Esophagus muscularis mucosa (tissue), 4 donors: ENCODE data around the gene INPP5J. TPM values are rescaled to one million over a fixed set of nuclear protein-coding genes. Genes with fewer than 3 reads are reported as not detected.
A peak's percentile ranks its signal among the peaks of the same experiment; 100 is the strongest.

Experiments
- DNase-seq: peaks from one replicate; pipeline ENCODE4 v3.0.0-alpha.2; 2017; ENCODE audit errors: extremely low spot score
- H3K27ac ChIP-seq, 4 donors: fragments of 200-600 bp; sonication (generic); replicated peaks in 1 of 4; 1 replicate in 3 of 4; 2 replicates in 1 of 4; pipeline ENCODE4 v1.5.1; 2016 to 2019; ENCODE audit warnings: mild to moderate bottlenecking in 1 of 4
- H3K27me3 ChIP-seq, 4 donors: fragments of 200-600 bp; sonication (generic); one replicate each; pipeline versions ENCODE4 v1.5.1 to v1.6.0; 2016 to 2019
- H3K36me3 ChIP-seq, 4 donors: fragments of 200-600 bp; sonication (generic); one replicate each; pipeline ENCODE4 v1.5.1; 2016 to 2019
- H3K4me1 ChIP-seq, 4 donors: fragments of 200-600 bp; sonication (generic); one replicate each; pipeline ENCODE4 v1.5.1; 2016 to 2019
- H3K4me3 ChIP-seq, 4 donors: fragments of 200-600 bp; sonication (generic); 1 replicate in 2 of 4; 2 replicates in 2 of 4; pipeline ENCODE4 v1.5.1; 2016 to 2019; ENCODE audit warnings: mild to moderate bottlenecking in 4 of 4, moderate library complexity in 1 of 4
- H3K9me3 ChIP-seq, 4 donors: fragments of 200-600 bp; sonication (generic); 1 replicate in 3 of 4; 2 replicates in 1 of 4; pipeline ENCODE4 v1.5.1; 2016 to 2019
- CTCF ChIP-seq, 3 experiments: fragments of 200-600 bp in 2 of 3; fragments of 450-650 bp in 1 of 3; sonication (generic) in 2 of 3; IDR thresholded peaks; one replicate each; pipeline ENCODE4 v1.5.1; 2017 to 2019; ENCODE audit warnings: antibody characterized with exemption in 3 of 3, mild to moderate bottlenecking in 2 of 3, moderate library complexity in 1 of 3
- EP300 ChIP-seq: sonication (generic); formaldehyde crosslinking; IDR thresholded peaks from one replicate; pipeline ENCODE4 v1.6.1; 2017; ENCODE audit warnings: antibody characterized with exemption
- POLR2A ChIP-seq: fragments of 450-650 bp; IDR thresholded peaks from one replicate; pipeline ENCODE4 v1.6.1; 2017; ENCODE audit warnings: antibody characterized with exemption, moderate library complexity, mild to moderate bottlenecking, low read depth
- POLR2AphosphoS5 ChIP-seq, 2 donors: sonication (generic); formaldehyde crosslinking; IDR thresholded peaks; one replicate each; pipeline ENCODE4 v1.6.1; 2017; ENCODE audit warnings: antibody characterized with exemption in 2 of 2
- WGBS: methylation state at CpG from one replicate; pipeline ENCODE4 v1.1.5; 2018; 5-methylcytosine and 5-hydroxymethylcytosine counted together
- intact Hi-C: fragments of 100-400 bp; cut with DNase I; formaldehyde crosslinking; loops from one replicate; pipeline ENCODE4 v1.15.1; 2023
- total RNA-seq, 4 donors: library from RNA; depleted of rRNA; stranded (reverse); fragments of >200 nt; gene quantifications; one replicate each; pipeline versions ENCODE4 v1.1.0 to v1.2.1, GENCODE V29; 2016

The INPP5J gene
- total RNA-seq, 4 donors from 2014 or later, result 1.3 to 2.1 (median 1.8) TPM

- WGBS, result 37% methylated on average over 10 of the region's 10 CpGs
- no peak for TF ChIP-seq POLR2A
- TF ChIP-seq EP300, result no peak
- no peak for TF ChIP-seq CTCF (IDR thresholded peaks at IDR 0.05)
- no peak for TF ChIP-seq POLR2AphosphoS5 (IDR thresholded peaks at IDR 0.05)
- H3K4me3 ChIP-seq, result peak overlapping the region in 3 of 4 donors; percentile 11 to 40 (median 18)
- no peak for DNase-seq
- H3K9me3 ChIP-seq, result no peaks in the 10 kb centered on the region
- intact Hi-C loops, result no loop called here
- peak overlapping the region; percentile 98 to 99 (median 99) for H3K27ac ChIP-seq
- no peaks in the 10 kb centered on the region for H3K27me3 ChIP-seq
- H3K4me1 ChIP-seq, result peaks cover 66 to 100% (median 99%) of the 10 kb centered on the region in 4 donors
- peaks cover 67 to 98% (median 89%) of the 10 kb centered on the region in 4 donors for H3K36me3 ChIP-seq
Observed at GRCh38 chr22:31097941-31098631, 24.7 kb upstream of the INPP5J start.

- Histone ChIP-seq H3K27ac (peak overlapping the region; percentile 98 to 99 (median 99)), H3K4me3 (peak overlapping the region; percentile 4 to 40 (median 14)), H3K36me3 (peaks cover 61 to 98% (median 86%) of the 10 kb centered on the region in 4 donors), H3K9me3 (no peaks in the 10 kb centered on the region), H3K4me1 (peaks cover 72 to 100% (median 100%) of the 10 kb centered on the region in 4 donors), H3K27me3 (no peaks in the 10 kb centered on the region)
- intact Hi-C loops, result no loop called here
- WGBS, result 67% methylated on average over 30 of the region's 36 CpGs
- DNase-seq, result no peak
- TF ChIP-seq POLR2A (no peak), EP300 (no peak), POLR2AphosphoS5 (IDR thresholded peaks at IDR 0.05) (peak in 1 of 2 donors; percentile 49), CTCF (IDR thresholded peaks at IDR 0.05) (peak in 2 of 3 experiments; percentile 7 to 8)
Observed at GRCh38 chr22:31098632-31099110, 24.1 kb upstream of the INPP5J start.

GRCh38 chr22:31099386-31099785 is 23.4 kb upstream of the INPP5J start:
- peak overlapping the region in 1 of 4 donors; percentile 4 for H3K4me3 ChIP-seq

More at GRCh38 chr22:31099386-31099785, 23.4 kb upstream of the INPP5J start:
- intact Hi-C loops, result no loop called here
- H3K27me3 ChIP-seq, result no peaks in the 10 kb centered on the region
- H3K36me3 ChIP-seq, result peaks cover 56 to 98% (median 84%) of the 10 kb centered on the region in 4 donors
- H3K4me1 ChIP-seq, result peaks cover 78 to 100% (median 100%) of the 10 kb centered on the region in 4 donors
- DNase-seq, result no peak
- no peaks in the 10 kb centered on the region for H3K9me3 ChIP-seq
- H3K27ac ChIP-seq, result peak overlapping the region; percentile 98 to 99 (median 99)
- 39% methylated on average over 3 of the region's 6 CpGs for WGBS
- TF ChIP-seq POLR2AphosphoS5 (IDR thresholded peaks at IDR 0.05), result peak in 1 of 2 donors; percentile 21
- no peak for TF ChIP-seq EP300
- TF ChIP-seq CTCF (IDR thresholded peaks at IDR 0.05), result no peak
- no peak for TF ChIP-seq POLR2A
